GM12892 (cell line): ENCODE results near the gene PLEKHB2.

Experiments used
- POLR2A ChIP-seq: IDR thresholded peaks from 2 replicates; pipeline ENCODE4 v1.6.1; 2011; ENCODE audit warnings: low read depth, low read length, control low read depth
- POLR2AphosphoS5 ChIP-seq: IDR thresholded peaks from 2 replicates; pipeline ENCODE4 v1.6.1; 2011; ENCODE audit warnings: low read depth, low read length, control low read depth
- TAF1 ChIP-seq: IDR thresholded peaks from 2 replicates; pipeline ENCODE4 v1.6.1; 2011; ENCODE audit warnings: low read depth, mild to moderate bottlenecking, control low read depth, low read length, borderline replicate concordance

- TF ChIP-seq POLR2AphosphoS5 = no peak
- TF ChIP-seq POLR2A = no peak
- TF ChIP-seq TAF1 = no peak
These were observed 12.6 kb upstream of the PLEKHB2 start for GRCh38 chr2:131092458-131093005.
